ENCODE measurements around the gene LMTK2.

The LMTK2 gene

DNA sequence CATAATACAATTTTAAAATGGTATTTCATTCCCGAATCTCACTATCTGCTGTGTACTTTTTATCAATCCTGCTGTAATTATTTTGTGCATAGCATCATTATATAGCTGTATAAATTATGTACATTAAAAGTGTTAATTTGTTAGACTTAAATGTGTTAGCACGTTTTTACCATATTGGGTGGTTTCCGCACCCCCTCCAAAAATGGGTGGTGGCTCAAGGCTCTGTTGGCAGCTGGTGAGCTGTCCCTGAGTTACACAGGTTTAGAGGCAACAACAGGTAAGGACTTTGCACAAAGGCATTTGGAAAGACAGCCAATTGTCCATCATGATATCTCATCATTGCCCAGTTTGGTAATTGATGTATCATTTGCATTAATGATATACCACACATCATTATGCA is 18.6 kb upstream of the LMTK2 start:
- TF ChIP-seq, protein P1, sequence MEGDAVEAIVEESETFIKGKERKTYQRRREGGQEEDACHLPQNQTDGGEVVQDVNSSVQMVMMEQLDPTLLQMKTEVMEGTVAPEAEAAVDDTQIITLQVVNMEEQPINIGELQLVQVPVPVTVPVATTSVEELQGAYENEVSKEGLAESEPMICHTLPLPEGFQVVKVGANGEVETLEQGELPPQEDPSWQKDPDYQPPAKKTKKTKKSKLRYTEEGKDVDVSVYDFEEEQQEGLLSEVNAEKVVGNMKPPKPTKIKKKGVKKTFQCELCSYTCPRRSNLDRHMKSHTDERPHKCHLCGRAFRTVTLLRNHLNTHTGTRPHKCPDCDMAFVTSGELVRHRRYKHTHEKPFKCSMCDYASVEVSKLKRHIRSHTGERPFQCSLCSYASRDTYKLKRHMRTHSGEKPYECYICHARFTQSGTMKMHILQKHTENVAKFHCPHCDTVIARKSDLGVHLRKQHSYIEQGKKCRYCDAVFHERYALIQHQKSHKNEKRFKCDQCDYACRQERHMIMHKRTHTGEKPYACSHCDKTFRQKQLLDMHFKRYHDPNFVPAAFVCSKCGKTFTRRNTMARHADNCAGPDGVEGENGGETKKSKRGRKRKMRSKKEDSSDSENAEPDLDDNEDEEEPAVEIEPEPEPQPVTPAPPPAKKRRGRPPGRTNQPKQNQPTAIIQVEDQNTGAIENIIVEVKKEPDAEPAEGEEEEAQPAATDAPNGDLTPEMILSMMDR (IDR thresholded peaks at IDR 0.05): no peak
- Histone ChIP-seq H3K27me3 (peaks cover 29% of the 10 kb centered on the region), H3K4me1 (ENCODE audit: control insufficient read depth in 1 of 2, insufficient read depth in 1 of 2, low read depth in 1 of 2, low read length in 1 of 2) (no peaks in the 10 kb centered on the region), H3K36me3 (no peaks in the 10 kb centered on the region), H3K27ac (no peak overlapping the region), H3K9me3 (no peaks in the 10 kb centered on the region), H3K4me3 (ENCODE audit: low read depth in 1 of 2, low read length in 1 of 2) (no peak overlapping the region)

DNA sequence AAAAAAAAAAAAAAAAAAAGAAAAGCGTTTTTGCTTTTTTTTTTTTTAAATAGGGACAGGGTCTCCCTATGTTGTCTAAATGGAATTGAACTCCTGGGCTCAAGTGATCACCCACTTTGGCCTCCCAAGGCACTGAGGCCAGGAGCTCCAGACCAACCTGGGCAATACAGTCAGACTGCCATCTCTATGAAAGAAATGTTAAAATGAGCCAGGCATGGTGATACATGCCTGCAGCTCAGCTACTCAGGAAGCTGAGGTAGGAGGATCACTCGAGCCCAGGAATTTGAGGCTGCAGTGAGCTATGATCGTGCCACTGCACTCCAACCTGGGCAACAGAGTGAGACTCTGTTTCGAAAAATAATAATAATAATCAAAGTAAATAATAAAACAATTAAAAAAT is 16.5 kb upstream of the LMTK2 start:
- no peaks in the 10 kb centered on the region for H3K4me1 ChIP-seq (ENCODE audit: control insufficient read depth in 1 of 2, insufficient read depth in 1 of 2, low read depth in 1 of 2, low read length in 1 of 2)
- no peaks in the 10 kb centered on the region for H3K36me3 ChIP-seq
- H3K9me3 ChIP-seq: no peaks in the 10 kb centered on the region
- H3K27me3 ChIP-seq: peaks cover 26% of the 10 kb centered on the region
- H3K4me3 ChIP-seq (ENCODE audit: low read depth in 1 of 2, low read length in 1 of 2): no peak overlapping the region
- TF ChIP-seq, protein P1 (IDR thresholded peaks at IDR 0.05): no peak
- no peak overlapping the region for H3K27ac ChIP-seq

DNA sequence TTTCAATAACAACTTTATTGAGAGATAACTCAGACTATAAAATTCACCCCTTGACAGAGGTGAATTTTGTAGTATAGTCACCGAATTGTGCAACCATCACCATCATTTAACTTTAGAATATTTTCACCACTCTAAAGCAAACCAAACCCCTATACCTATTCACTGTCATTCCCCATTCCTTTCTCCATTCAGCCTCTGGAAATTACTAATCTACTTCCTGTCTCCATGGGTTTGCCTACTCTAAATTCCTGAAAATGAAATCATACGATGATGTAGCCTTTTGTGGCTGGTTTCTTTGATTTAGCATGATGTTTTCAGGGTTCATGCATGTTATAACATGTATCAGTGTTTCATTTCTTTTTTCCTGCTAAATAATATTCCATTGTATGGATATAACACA is 15.6 kb upstream of the LMTK2 start:
- H3K27ac ChIP-seq: no peak overlapping the region
- TF ChIP-seq, protein P1 (IDR thresholded peaks at IDR 0.05): no peak
- H3K9me3 ChIP-seq: no peaks in the 10 kb centered on the region
- H3K27me3 ChIP-seq: peaks cover 26% of the 10 kb centered on the region
- H3K36me3 ChIP-seq: no peaks in the 10 kb centered on the region
- H3K4me3 ChIP-seq (ENCODE audit: low read depth in 1 of 2, low read length in 1 of 2): no peak overlapping the region
- no peaks in the 10 kb centered on the region for H3K4me1 ChIP-seq (ENCODE audit: control insufficient read depth in 1 of 2, insufficient read depth in 1 of 2, low read depth in 1 of 2, low read length in 1 of 2)

DNA sequence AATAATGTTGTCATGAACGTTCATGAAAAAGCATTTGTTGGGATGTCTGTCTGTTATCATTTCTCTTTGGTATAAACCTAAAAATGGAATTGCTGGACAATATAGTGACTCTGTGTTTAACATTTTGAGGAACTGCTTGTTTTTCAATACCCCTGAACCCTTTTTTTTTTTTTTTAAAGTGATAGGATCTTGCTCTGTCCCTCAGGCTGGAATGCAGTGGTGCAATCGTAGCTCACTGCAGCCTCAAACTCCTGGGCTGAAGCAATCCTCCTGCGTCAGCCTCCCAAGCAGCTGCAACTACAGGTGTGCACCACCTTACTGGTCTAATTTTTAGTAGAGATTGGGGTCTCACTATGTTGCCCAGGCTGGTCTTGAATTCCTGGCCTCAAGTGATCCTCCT is 15.1 kb upstream of the LMTK2 start:
- H3K27me3 ChIP-seq: peaks cover 30% of the 10 kb centered on the region
- TF ChIP-seq, protein P1 (IDR thresholded peaks at IDR 0.05): no peak
- H3K27ac ChIP-seq: no peak overlapping the region
- no peaks in the 10 kb centered on the region for H3K36me3 ChIP-seq
- H3K4me3 ChIP-seq (ENCODE audit: low read depth in 1 of 2, low read length in 1 of 2): no peak overlapping the region
- H3K9me3 ChIP-seq: no peaks in the 10 kb centered on the region
- H3K4me1 ChIP-seq (ENCODE audit: control insufficient read depth in 1 of 2, insufficient read depth in 1 of 2, low read depth in 1 of 2, low read length in 1 of 2): no peaks in the 10 kb centered on the region

DNA sequence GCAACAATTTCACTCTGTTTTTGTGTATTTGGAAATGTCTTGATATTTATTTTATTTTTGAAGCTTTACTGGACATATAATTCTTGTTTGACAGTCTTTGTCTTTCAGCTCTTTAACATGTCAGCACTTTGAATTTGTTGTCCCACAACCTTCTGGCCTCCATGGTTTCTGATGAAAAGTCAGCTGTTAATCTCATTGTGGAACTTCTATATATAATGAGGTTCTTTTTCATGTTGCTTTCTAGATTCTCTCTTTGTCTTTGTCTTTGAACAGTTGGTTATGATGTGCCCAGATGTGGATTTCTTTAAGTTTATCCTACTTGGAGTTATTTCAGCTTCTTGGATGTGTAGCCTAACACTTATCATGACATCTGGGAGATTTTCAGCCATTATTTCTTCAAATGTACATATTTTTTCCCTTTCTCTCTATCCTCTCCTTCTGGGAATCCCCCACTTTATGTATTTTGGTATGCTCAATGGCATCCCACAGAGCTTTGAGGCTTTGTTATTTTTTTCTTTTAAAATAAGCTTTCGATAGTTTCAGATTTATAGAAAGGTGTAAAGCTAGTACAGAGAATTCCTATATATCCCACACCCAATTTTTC is 9.5 kb upstream of the LMTK2 start:
- H3K36me3 ChIP-seq: no peaks in the 10 kb centered on the region
- H3K4me1 ChIP-seq (ENCODE audit: control insufficient read depth in 1 of 2, insufficient read depth in 1 of 2, low read depth in 1 of 2, low read length in 1 of 2): no peaks in the 10 kb centered on the region
- peaks cover 13% of the 10 kb centered on the region for H3K9me3 ChIP-seq
- no peak overlapping the region for H3K4me3 ChIP-seq (ENCODE audit: low read depth in 1 of 2, low read length in 1 of 2)
- peaks cover 17% of the 10 kb centered on the region for H3K27me3 ChIP-seq
- TF ChIP-seq, protein P1 (IDR thresholded peaks at IDR 0.05): no peak
- no peak overlapping the region for H3K27ac ChIP-seq

DNA sequence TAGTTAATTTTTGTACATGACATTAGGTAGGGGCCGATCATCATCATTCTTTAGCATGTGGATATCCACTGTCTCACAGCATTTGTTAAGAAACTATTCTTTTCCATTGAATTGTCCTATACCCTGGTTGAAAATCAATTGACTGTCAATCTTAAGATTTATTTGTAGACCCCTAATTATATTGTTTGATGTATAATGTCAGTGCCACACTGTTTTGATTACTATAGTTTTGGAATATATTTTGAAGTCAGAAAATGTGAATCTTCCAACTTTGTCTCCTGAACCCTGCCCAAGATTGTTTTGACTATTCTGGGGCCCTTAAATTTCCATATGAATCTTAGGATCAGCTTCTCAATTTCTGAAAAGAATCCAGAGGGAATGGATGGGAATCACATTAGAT is 6.6 kb upstream of the LMTK2 start:
- H3K9me3 ChIP-seq: peaks cover 16% of the 10 kb centered on the region
- H3K4me3 ChIP-seq (ENCODE audit: low read depth in 1 of 2, low read length in 1 of 2): no peak overlapping the region
- H3K27me3 ChIP-seq: peaks cover 19% of the 10 kb centered on the region
- H3K36me3 ChIP-seq: no peaks in the 10 kb centered on the region
- no peak overlapping the region for H3K27ac ChIP-seq
- TF ChIP-seq, protein P1 (IDR thresholded peaks at IDR 0.05): no peak
- H3K4me1 ChIP-seq (ENCODE audit: control insufficient read depth in 1 of 2, insufficient read depth in 1 of 2, low read depth in 1 of 2, low read length in 1 of 2): no peaks in the 10 kb centered on the region
